Head of caudate nucleus (tissue), 42 donors: ENCODE results near the gene UGT2B11.
"Not testable (repeated sequence)": the region's sequence is repeated elsewhere in the genome, so short reads cannot be mapped to it uniquely, and the experiment has no call there.

Experiments
- DNase-seq, 42 donors: peaks; one replicate each; pipeline versions ENCODE4 v3.0.0 to v3.0.0-alpha.2; 2020 to 2021; ENCODE audit warnings: mixed read lengths in 7 of 42
- intact Hi-C: fragments of 100-400 bp; cut with DNase I; formaldehyde crosslinking; loops from one replicate; pipeline ENCODE4 v1.15.0; 2022

The UGT2B11 gene

GRCh38 chr4:69214716-69215115 lies at the start of gene UGT2B11:
Gene UGT2B11 (minus strand): TSS chr4:69214748. CDS start chr4:69214722, 26 bp downstream.
- no peak for DNase-seq
- intact Hi-C loops: no loop called here

- intact Hi-C loops, DNase-seq: not testable (repeated sequence)
Measured at GRCh38 chr4:69253147-69253772, 38.7 kb upstream of the UGT2B11 start.

- not testable (repeated sequence) for DNase-seq
Measured at GRCh38 chr4:69250884-69251283, 36.3 kb upstream of the UGT2B11 start.

GRCh38 chr4:69242562-69243240 lies 28.2 kb upstream of the UGT2B11 start:
- intact Hi-C loops, DNase-seq: not testable (repeated sequence)

More at GRCh38 chr4:69250884-69251283, 36.3 kb upstream of the UGT2B11 start:
- intact Hi-C loops: not testable (repeated sequence)

- DNase-seq, intact Hi-C loops: not testable (repeated sequence)
Measured at GRCh38 chr4:69241746-69242145, 27.2 kb upstream of the UGT2B11 start.

- intact Hi-C loops, DNase-seq: not testable (repeated sequence)
Measured at GRCh38 chr4:69240787-69241186, 26.2 kb upstream of the UGT2B11 start.

GRCh38 chr4:69239557-69240168 lies 25.1 kb upstream of the UGT2B11 start:
- intact Hi-C loops: no loop called here
- DNase-seq: no peak

- intact Hi-C loops: no loop called here
Measured at GRCh38 chr4:69239092-69239491, 24.5 kb upstream of the UGT2B11 start.

GRCh38 chr4:69224891-69225290 lies 10.3 kb upstream of the UGT2B11 start:
- DNase-seq: no peak
- intact Hi-C loops: loop anchor here (5.0 kb wide), 1 partner anchor 42 kb away; no protein-coding TSS in a partner anchor

More at GRCh38 chr4:69239092-69239491, 24.5 kb upstream of the UGT2B11 start:
- DNase-seq: no peak

- intact Hi-C loops: loop anchor here (5.0 kb wide), 1 partner anchor 44 kb away; no protein-coding TSS in a partner anchor
- DNase-seq: not testable (repeated sequence)
Measured at GRCh38 chr4:69223277-69223676, 8.7 kb upstream of the UGT2B11 start.

- intact Hi-C loops: not testable (repeated sequence)
Measured at GRCh38 chr4:69218491-69218890, 3.9 kb upstream of the UGT2B11 start.

GRCh38 chr4:69210911-69211310 lies 3.6 kb downstream of the UGT2B11 start:
- no peak for DNase-seq
- intact Hi-C loops: no loop called here

More at GRCh38 chr4:69218491-69218890, 3.9 kb upstream of the UGT2B11 start:
- not testable (repeated sequence) for DNase-seq

GRCh38 chr4:69198506-69198905 lies 16.0 kb downstream of the UGT2B11 start:
- DNase-seq, intact Hi-C loops: not testable (repeated sequence)

GRCh38 chr4:69196209-69196965 lies 18.2 kb downstream of the UGT2B11 start:
- intact Hi-C loops: no loop called here
- no peak for DNase-seq

- intact Hi-C loops: no loop called here
- no peak for DNase-seq
Measured at GRCh38 chr4:69194166-69194565, 20.4 kb downstream of the UGT2B11 start.

- DNase-seq, intact Hi-C loops: not testable (repeated sequence)
Measured at GRCh38 chr4:69191905-69192304, 22.6 kb downstream of the UGT2B11 start.

- DNase-seq, intact Hi-C loops: not testable (repeated sequence)
Measured at GRCh38 chr4:69190621-69191020, 23.9 kb downstream of the UGT2B11 start.

GRCh38 chr4:69181519-69182169 lies 32.9 kb downstream of the UGT2B11 start:
- intact Hi-C loops, DNase-seq: not testable (repeated sequence)

- intact Hi-C loops, DNase-seq: not testable (repeated sequence)
Measured at GRCh38 chr4:69179817-69180216, 34.7 kb downstream of the UGT2B11 start.
